Left ventricle myocardium inferior (tissue), 1 donor: ENCODE measurements around the gene COL1A2. TPM values are rescaled to one million over a fixed set of nuclear protein-coding genes. Genes with fewer than 3 reads are reported as not detected.

ENCODE experiments used
- DNase-seq: peaks from one replicate; pipeline ENCODE4 v3.0.0-alpha.2; 2020
- H3K27ac ChIP-seq: fragments of 200-600 bp; replicated peaks from 2 replicates; pipeline ENCODE4 v1.8.0; 2021
- H3K27me3 ChIP-seq: fragments of 200-600 bp; 2 replicates; pipeline ENCODE4 v1.8.0; 2021; ENCODE audit warnings: low read depth
- H3K36me3 ChIP-seq: fragments of 200-600 bp; 2 replicates; pipeline ENCODE4 v1.8.0; 2021
- H3K4me1 ChIP-seq: fragments of 200-600 bp; 2 replicates; pipeline ENCODE4 v1.8.0; 2021
- H3K4me3 ChIP-seq: fragments of 200-600 bp; 2 replicates; pipeline ENCODE4 v1.8.0; 2021; ENCODE audit warnings: mild to moderate bottlenecking, moderate library complexity
- H3K9me3 ChIP-seq: fragments of 200-600 bp; replicated peaks from 2 replicates; pipeline ENCODE4 v1.8.0; 2021
- CTCF ChIP-seq: fragments of 200-600 bp; IDR thresholded peaks from 2 replicates; pipeline ENCODE4 v1.8.0; 2021; ENCODE audit warnings: antibody characterized with exemption, mild to moderate bottlenecking, borderline replicate concordance
- intact Hi-C: fragments of 100-400 bp; cut with micrococcal nuclease; formaldehyde crosslinking; loops from one replicate; pipeline ENCODE4 v1.11.0; 2022
- total RNA-seq: library from RNA; stranded (reverse); fragmentation: NEBNext Ultra II Directional; extraction: Animal tissue kit (Norgen Biotek cat#: 25700); gene quantifications from one replicate; pipeline ENCODE4 v1.2.1, GENCODE V29; 2021
- donor health status: DM: no; HTN: yes; CAD: no; lungs with severe emphysema.

Gene COL1A2
- total RNA-seq, 1 donor from 2014 or later, result 96.6 TPM

DNA sequence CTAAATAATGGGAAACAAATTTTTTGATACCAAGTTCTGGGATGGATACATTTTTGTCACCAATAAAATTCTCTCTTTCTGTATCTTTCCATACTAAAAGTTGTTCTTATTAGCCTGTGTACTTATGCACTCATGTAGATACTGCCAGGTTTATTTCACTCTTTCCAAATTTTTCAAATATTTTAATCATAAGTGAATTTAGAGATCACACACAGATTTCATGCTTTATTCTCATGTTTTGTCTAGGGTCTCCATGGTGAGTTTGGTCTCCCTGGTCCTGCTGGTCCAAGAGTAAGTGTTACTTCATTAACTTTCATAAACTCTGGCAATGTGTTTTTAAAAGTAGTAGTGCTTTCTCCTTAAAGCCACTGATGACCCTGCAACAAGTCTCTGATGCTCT is 20.3 kb downstream of the COL1A2 start:
- H3K36me3 ChIP-seq, result peaks cover 63% of the 10 kb centered on the region
- H3K27me3 ChIP-seq, result no peaks in the 10 kb centered on the region
- intact Hi-C loops, result no loop called here
- TF ChIP-seq CTCF, result no peak
- no peak overlapping the region for H3K27ac ChIP-seq
- DNase-seq, result no peak
- peaks cover 11% of the 10 kb centered on the region for H3K4me1 ChIP-seq
- no peaks in the 10 kb centered on the region for H3K9me3 ChIP-seq
- H3K4me3 ChIP-seq, result no peak overlapping the region

DNA sequence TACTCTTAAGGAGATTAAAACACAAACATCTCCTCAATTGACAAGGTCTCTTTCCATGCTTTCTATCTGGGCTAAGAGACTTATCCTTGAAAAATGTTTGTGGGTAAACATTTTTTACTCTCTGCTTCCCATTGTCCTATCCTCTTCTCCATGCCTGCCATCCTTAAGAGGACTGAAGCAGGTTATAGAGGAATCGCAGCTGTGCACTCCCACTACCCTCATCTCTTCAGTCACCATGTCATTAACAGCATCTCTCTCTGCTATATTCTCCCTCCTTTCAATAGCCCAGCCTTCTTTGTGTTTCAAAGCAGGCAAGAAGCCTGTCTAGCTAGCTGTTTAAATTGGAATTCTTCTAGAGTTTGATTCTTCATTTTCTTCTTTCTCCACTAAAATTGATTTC is 22.6 kb downstream of the COL1A2 start:
- Histone ChIP-seq H3K27ac (no peak overlapping the region), H3K27me3 (no peaks in the 10 kb centered on the region), H3K4me1 (peaks cover 11% of the 10 kb centered on the region), H3K9me3 (no peaks in the 10 kb centered on the region), H3K36me3 (peaks cover 53% of the 10 kb centered on the region), H3K4me3 (no peak overlapping the region)
- TF ChIP-seq CTCF, result no peak
- intact Hi-C loops, result no loop called here
- no peak for DNase-seq

DNA sequence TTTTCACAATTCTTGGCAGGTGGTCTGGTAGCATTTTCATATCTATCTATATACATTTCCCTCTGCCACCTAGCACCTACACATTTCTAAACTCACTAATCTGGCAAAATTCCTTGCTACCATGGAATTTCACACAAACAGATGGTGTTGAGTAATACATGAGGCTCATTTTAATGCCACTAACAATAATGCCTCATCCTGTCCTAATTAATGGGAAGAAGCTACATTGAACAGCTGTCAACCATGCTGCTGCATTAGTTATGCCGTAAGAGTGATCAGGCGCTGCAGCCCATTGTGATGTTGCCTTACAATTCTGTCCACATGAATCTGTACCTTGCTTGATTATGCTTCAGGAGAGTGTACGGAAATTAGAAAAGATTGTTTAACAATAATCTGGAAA is 23.2 kb downstream of the COL1A2 start:
- Histone ChIP-seq H3K36me3 (peaks cover 48% of the 10 kb centered on the region), H3K9me3 (no peaks in the 10 kb centered on the region), H3K4me3 (no peak overlapping the region), H3K27me3 (no peaks in the 10 kb centered on the region), H3K4me1 (peaks cover 7% of the 10 kb centered on the region), H3K27ac (no peak overlapping the region)
- no peak for TF ChIP-seq CTCF
- no peak for DNase-seq
- intact Hi-C loops, result no loop called here

DNA sequence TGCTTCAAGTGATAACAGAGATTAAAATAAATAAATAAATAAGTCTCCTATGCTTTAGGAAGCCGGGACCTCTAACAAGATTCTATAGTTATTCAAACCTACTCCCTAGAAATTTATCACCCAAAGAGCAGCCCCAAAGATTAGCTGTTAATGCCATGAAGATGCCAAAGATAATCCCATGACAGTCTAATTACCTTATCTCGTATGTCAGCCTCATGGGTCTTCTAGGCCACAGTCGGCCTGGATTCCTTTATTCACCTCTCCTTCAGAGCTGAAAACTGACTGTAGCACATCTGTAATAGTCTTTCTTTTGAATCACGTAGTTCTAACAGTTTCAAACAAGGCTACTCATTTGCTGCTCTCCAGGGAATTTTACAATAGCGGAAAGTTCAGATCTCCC is 24.2 kb downstream of the COL1A2 start:
- peaks cover 48% of the 10 kb centered on the region for H3K36me3 ChIP-seq
- no peak overlapping the region for H3K27ac ChIP-seq
- DNase-seq, result no peak
- intact Hi-C loops, result no loop called here
- no peak for TF ChIP-seq CTCF
- no peak overlapping the region for H3K4me3 ChIP-seq
- no peaks in the 10 kb centered on the region for H3K27me3 ChIP-seq
- H3K9me3 ChIP-seq, result no peaks in the 10 kb centered on the region
- H3K4me1 ChIP-seq, result no peaks in the 10 kb centered on the region

- H3K9me3 ChIP-seq, result no peaks in the 10 kb centered on the region
- TF ChIP-seq CTCF, result no peak
- no peaks in the 10 kb centered on the region for H3K4me1 ChIP-seq
- no peak overlapping the region for H3K27ac ChIP-seq
- H3K27me3 ChIP-seq, result no peaks in the 10 kb centered on the region
- H3K36me3 ChIP-seq, result peaks cover 61% of the 10 kb centered on the region
- DNase-seq, result no peak
- intact Hi-C loops, result no loop called here
- H3K4me3 ChIP-seq, result no peak overlapping the region
Observed at GRCh38 chr7:94420328-94420727, 25.6 kb downstream of the COL1A2 start.

DNA sequence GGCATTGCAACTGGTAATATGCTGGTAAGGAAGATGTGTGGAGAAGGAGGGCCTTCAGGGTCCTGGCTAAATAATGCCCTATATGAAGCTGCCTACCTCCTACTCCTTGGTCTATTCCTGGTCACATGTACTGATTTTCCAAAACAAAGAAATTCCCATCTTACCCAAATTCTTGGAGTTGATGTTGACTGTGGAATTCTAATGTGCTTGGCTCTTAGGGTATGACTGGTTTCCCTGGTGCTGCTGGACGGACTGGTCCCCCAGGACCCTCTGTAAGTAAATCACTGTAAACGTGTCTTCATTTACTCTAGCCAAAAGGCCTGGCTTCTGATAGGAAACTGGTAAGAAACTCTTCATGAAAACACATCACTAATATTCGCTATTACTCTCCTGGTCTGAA is 27.0 kb downstream of the COL1A2 start:
- Histone ChIP-seq H3K36me3 (peaks cover 65% of the 10 kb centered on the region), H3K9me3 (no peaks in the 10 kb centered on the region), H3K4me3 (no peak overlapping the region), H3K27me3 (no peaks in the 10 kb centered on the region), H3K4me1 (no peaks in the 10 kb centered on the region), H3K27ac (no peak overlapping the region)
- no peak for TF ChIP-seq CTCF
- intact Hi-C loops, result no loop called here
- DNase-seq, result no peak
